Choroid plexus epithelial cell (primary cell): ENCODE measurements around the gene CASZ1.

Experiments used
- DNase-seq: peaks from one replicate; pipeline ENCODE4 v3.0.0-alpha.2; 2010; ENCODE audit warnings: low read depth
- H3K4me3 ChIP-seq: 2 replicates; pipeline ENCODE4 v1.5.1; 2011; ENCODE audit warnings: low read depth, mild to moderate bottlenecking, control low read depth, low read length, moderate library complexity
- CTCF ChIP-seq: conservative IDR thresholded peaks from 2 replicates; pipeline ENCODE4 v1.5.1; 2011; ENCODE audit warnings: low read depth, mild to moderate bottlenecking, control low read depth, inconsistent platforms, low read length, moderate library complexity

CASZ1 gene

GRCh38 chr1:10806966-10807365 is 10.5 kb upstream of the CASZ1 start:
- DNase-seq = no peak
- H3K4me3 ChIP-seq = no peak overlapping the region
- TF ChIP-seq CTCF = no peak

GRCh38 chr1:10803971-10804820 is 7.8 kb upstream of the CASZ1 start:
- DNase-seq = no peak
- TF ChIP-seq CTCF = no peak
- no peak overlapping the region for H3K4me3 ChIP-seq

GRCh38 chr1:10802944-10803715 is 6.7 kb upstream of the CASZ1 start:
- no peak overlapping the region for H3K4me3 ChIP-seq
- DNase-seq = no peak
- no peak for TF ChIP-seq CTCF

- DNase-seq = no peak
- H3K4me3 ChIP-seq = no peak overlapping the region
- no peak for TF ChIP-seq CTCF
Measured at GRCh38 chr1:10800778-10801177, 4.3 kb upstream of the CASZ1 start.

GRCh38 chr1:10799726-10800125 is 3.3 kb upstream of the CASZ1 start:
- H3K4me3 ChIP-seq = no peak overlapping the region
- no peak for TF ChIP-seq CTCF
- no peak for DNase-seq

- TF ChIP-seq CTCF = no peak
- H3K4me3 ChIP-seq = peak overlapping the region; percentile 37
- DNase-seq = peak; percentile 10
Measured at GRCh38 chr1:10795276-10796021, 997 bp downstream of the CASZ1 start.
